GM18519 (cell line): ENCODE measurements around the gene LRCH2.
"Not testable (repeated sequence)": the region's sequence is repeated elsewhere in the genome, so short reads cannot be mapped to it uniquely, and the experiment has no call there.

Experiments used
- ATAC-seq: cut with Tn5 transposase; IDR thresholded peaks from one replicate; pipeline ENCODE4 v1.9.1; 2021; ENCODE audit warnings: mild to moderate bottlenecking, moderate library complexity; ENCODE audit not compliant: unreplicated experiment, low FRiP score

The LRCH2 gene

GRCh38 chrX:115214605-115215004 is 19.3 kb downstream of the LRCH2 start:
- no peak for ATAC-seq

- no peak for ATAC-seq
Measured at GRCh38 chrX:115214151-115214550, 19.7 kb downstream of the LRCH2 start.

GRCh38 chrX:115209547-115209946 is 24.3 kb downstream of the LRCH2 start:
- ATAC-seq, result not testable (repeated sequence)

- no peak for ATAC-seq
Measured at GRCh38 chrX:115204040-115204439, 29.9 kb downstream of the LRCH2 start.

GRCh38 chrX:115192244-115192700 is 41.6 kb downstream of the LRCH2 start:
- no peak for ATAC-seq

GRCh38 chrX:115191490-115192243 is 42.2 kb downstream of the LRCH2 start:
- ATAC-seq, result no peak

- ATAC-seq, result no peak
Measured at GRCh38 chrX:115190636-115191489, 43.0 kb downstream of the LRCH2 start.

GRCh38 chrX:115189646-115190635 is 44.0 kb downstream of the LRCH2 start:
- no peak for ATAC-seq

GRCh38 chrX:115189110-115189509 is 44.8 kb downstream of the LRCH2 start, which contains the start of gene RBMXL3:
TSS of gene RBMXL3 (plus strand) at chrX:115189410. CDS start at chrX:115189442, 32 bp downstream.
- ATAC-seq, result no peak

GRCh38 chrX:115183980-115184379 is 49.9 kb downstream of the LRCH2 start:
- ATAC-seq, result no peak

GRCh38 chrX:115178473-115178872 is 55.4 kb downstream of the LRCH2 start:
- no peak for ATAC-seq

GRCh38 chrX:115177932-115178331 is 56.0 kb downstream of the LRCH2 start:
- no peak for ATAC-seq

- no peak for ATAC-seq
Measured at GRCh38 chrX:115174548-115174947, 59.3 kb downstream of the LRCH2 start.

GRCh38 chrX:115173181-115173580 is 60.7 kb downstream of the LRCH2 start:
- no peak for ATAC-seq

- ATAC-seq, result no peak
Measured at GRCh38 chrX:115147220-115147619, 86.7 kb downstream of the LRCH2 start.

- no peak for ATAC-seq
Measured at GRCh38 chrX:115142057-115142456, 91.8 kb downstream of the LRCH2 start.

GRCh38 chrX:115138040-115138439 is 95.9 kb downstream of the LRCH2 start:
- no peak for ATAC-seq

GRCh38 chrX:115134382-115134781 is 99.5 kb downstream of the LRCH2 start:
- ATAC-seq, result no peak

- ATAC-seq, result no peak
Measured at GRCh38 chrX:115112411-115112810, 121.5 kb downstream of the LRCH2 start.

GRCh38 chrX:115098897-115099296 is 135.0 kb downstream of the LRCH2 start:
- no peak for ATAC-seq
